ENCODE measurements around the gene DGKH. TPM values are rescaled to one million over a fixed set of nuclear protein-coding genes. Genes with fewer than 3 reads are reported as not detected.

DGKH gene
- total RNA-seq (ENCODE audit: low replicate concordance): 4.1 and 9.6 TPM in 2 replicates
- long read RNA-seq: 0 reads

GRCh38 chr13:42048342-42048683, at the start of gene DGKH:
DGKH (plus strand) TSS chr13:42048648; CDS start chr13:42048774, 126 bp downstream.
- Mint-ChIP-seq H3K27ac (peak within 1 kb of the TSS; percentile 77), H3K27me3 (peaks cover 40% of the 10 kb centered on the region)

GRCh38 chr13:42000846-42001245, 47.6 kb upstream of the DGKH start:
- no peaks in the 10 kb centered on the region for H3K36me3 Mint-ChIP-seq
- peaks cover 12% of the 10 kb centered on the region for H3K27me3 Mint-ChIP-seq
- peaks cover 6% of the 10 kb centered on the region for H3K9me3 Mint-ChIP-seq
- no peak overlapping the region for H3K27ac Mint-ChIP-seq
- no peak overlapping the region for H3K4me3 Mint-ChIP-seq
- no peak for DNase-seq (ENCODE audit: extremely low spot score, unreplicated experiment)
- TF ChIP-seq CTCF (conservative IDR thresholded peaks at IDR 0.05): no peak
- no peaks in the 10 kb centered on the region for H3K4me1 Mint-ChIP-seq (ENCODE audit: unreplicated experiment)

More at GRCh38 chr13:42048342-42048683, at the start of gene DGKH:
- H3K4me3 Mint-ChIP-seq: peak within 1 kb of the TSS; percentile 91
- no peaks in the 10 kb centered on the region for H3K9me3 Mint-ChIP-seq
- peak; percentile 71 for DNase-seq (ENCODE audit: extremely low spot score, unreplicated experiment)
- no peak for TF ChIP-seq CTCF (conservative IDR thresholded peaks at IDR 0.05)
- H3K4me1 Mint-ChIP-seq (ENCODE audit: unreplicated experiment): peaks cover 3% of the 10 kb centered on the region
- no peaks in the 10 kb centered on the region for H3K36me3 Mint-ChIP-seq

- DNase-seq (ENCODE audit: extremely low spot score, unreplicated experiment): no peak
- H3K27me3 Mint-ChIP-seq: peaks cover 13% of the 10 kb centered on the region
- H3K27ac Mint-ChIP-seq: no peak overlapping the region
- no peak overlapping the region for H3K4me3 Mint-ChIP-seq
- no peaks in the 10 kb centered on the region for H3K4me1 Mint-ChIP-seq (ENCODE audit: unreplicated experiment)
- no peaks in the 10 kb centered on the region for H3K36me3 Mint-ChIP-seq
- TF ChIP-seq CTCF (conservative IDR thresholded peaks at IDR 0.05): no peak
- peaks cover 6% of the 10 kb centered on the region for H3K9me3 Mint-ChIP-seq
These were observed 46.9 kb upstream of the DGKH start for GRCh38 chr13:42001580-42001979.

GRCh38 chr13:42002066-42002465, 46.4 kb upstream of the DGKH start:
- Mint-ChIP-seq H3K4me1 (ENCODE audit: unreplicated experiment) (no peaks in the 10 kb centered on the region), H3K27me3 (peaks cover 13% of the 10 kb centered on the region), H3K36me3 (no peaks in the 10 kb centered on the region), H3K27ac (no peak overlapping the region), H3K9me3 (peaks cover 6% of the 10 kb centered on the region), H3K4me3 (no peak overlapping the region)
- DNase-seq (ENCODE audit: extremely low spot score, unreplicated experiment): no peak
- TF ChIP-seq CTCF (conservative IDR thresholded peaks at IDR 0.05): no peak

GRCh38 chr13:42007844-42008243, 40.6 kb upstream of the DGKH start:
- DNase-seq (ENCODE audit: extremely low spot score, unreplicated experiment): no peak
- Mint-ChIP-seq H3K9me3 (peaks cover 6% of the 10 kb centered on the region), H3K4me1 (ENCODE audit: unreplicated experiment) (peaks cover 7% of the 10 kb centered on the region), H3K27me3 (peaks cover 11% of the 10 kb centered on the region), H3K4me3 (no peak overlapping the region), H3K36me3 (no peaks in the 10 kb centered on the region), H3K27ac (no peak overlapping the region)
- no peak for TF ChIP-seq CTCF (conservative IDR thresholded peaks at IDR 0.05)

GRCh38 chr13:42009057-42009456, 39.4 kb upstream of the DGKH start:
- no peak for TF ChIP-seq CTCF (conservative IDR thresholded peaks at IDR 0.05)
- Mint-ChIP-seq H3K9me3 (peaks cover 6% of the 10 kb centered on the region), H3K4me3 (no peak overlapping the region), H3K4me1 (ENCODE audit: unreplicated experiment) (peaks cover 7% of the 10 kb centered on the region), H3K27me3 (peaks cover 11% of the 10 kb centered on the region), H3K36me3 (no peaks in the 10 kb centered on the region), H3K27ac (no peak overlapping the region)
- DNase-seq (ENCODE audit: extremely low spot score, unreplicated experiment): no peak

Data from type B pancreatic cell (in vitro differentiated cells).